Astrocyte of the cerebellum (primary cell): Measurements from ENCODE around the gene IL23A.
A peak's percentile ranks its signal among the peaks of the same experiment; 100 is the strongest.

ENCODE experiments used
- DNase-seq: peaks from one replicate; pipeline ENCODE4 v3.0.0-alpha.2; 2011; ENCODE audit warnings: low read depth
- H3K4me3 ChIP-seq: 2 replicates; pipeline ENCODE4 v1.5.1; 2011; ENCODE audit warnings: mild to moderate bottlenecking, low read depth, low read length, moderate library complexity
- in situ Hi-C: cut with HindIII; loops from 2 replicates; pipeline ENCODE4 v1.10.0; 2017; ENCODE audit warnings: low sequenced_read_pairs
- TF ChIP-seq, protein P1 (sequence below): IDR thresholded peaks from 2 replicates; pipeline ENCODE4 v1.5.1; 2012; ENCODE audit warnings: low read length, low read depth, moderate library complexity, mild to moderate bottlenecking; ENCODE audit errors: missing control alignments

IL23A gene, protein sequence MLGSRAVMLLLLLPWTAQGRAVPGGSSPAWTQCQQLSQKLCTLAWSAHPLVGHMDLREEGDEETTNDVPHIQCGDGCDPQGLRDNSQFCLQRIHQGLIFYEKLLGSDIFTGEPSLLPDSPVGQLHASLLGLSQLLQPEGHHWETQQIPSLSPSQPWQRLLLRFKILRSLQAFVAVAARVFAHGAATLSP

DNA sequence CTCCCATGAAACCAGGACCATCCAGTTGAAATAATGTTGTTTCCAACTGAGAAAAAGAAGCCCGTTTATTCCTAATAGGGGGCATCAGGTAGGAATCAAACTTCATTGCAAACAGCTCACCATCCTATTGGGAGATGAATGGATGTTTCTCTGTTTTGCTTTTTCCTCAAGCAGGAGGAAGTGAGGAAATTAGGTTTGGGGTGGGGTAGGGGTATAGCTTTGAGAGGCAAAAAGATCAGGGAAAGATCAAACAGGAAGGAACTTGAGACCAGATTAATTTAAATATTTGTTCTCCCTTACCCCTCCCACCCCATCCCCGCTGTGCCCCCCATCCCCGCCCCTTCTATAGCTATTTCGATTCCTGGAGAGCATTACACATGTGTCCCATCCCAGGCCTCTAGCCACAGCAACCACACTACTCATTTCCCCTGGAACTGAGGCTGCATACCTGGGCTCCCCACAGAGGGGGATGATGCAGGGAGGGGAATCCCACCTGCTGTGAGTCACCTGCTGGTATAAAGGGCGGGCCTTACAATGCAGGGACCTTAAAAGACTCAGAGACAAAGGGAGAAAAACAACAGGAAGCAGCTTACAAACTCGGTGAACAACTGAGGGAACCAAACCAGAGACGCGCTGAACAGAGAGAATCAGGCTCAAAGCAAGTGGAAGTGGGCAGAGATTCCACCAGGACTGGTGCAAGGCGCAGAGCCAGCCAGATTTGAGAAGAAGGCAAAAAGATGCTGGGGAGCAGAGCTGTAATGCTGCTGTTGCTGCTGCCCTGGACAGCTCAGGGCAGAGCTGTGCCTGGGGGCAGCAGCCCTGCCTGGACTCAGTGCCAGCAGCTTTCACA lies at the start of gene IL23A:
Gene IL23A (plus strand): TSS at position 577 of the 850 bp plus-strand sequence. CDS start 161 bp downstream, at position 738.
- peak; percentile 18 for DNase-seq
- in situ Hi-C loops, result no loop called here
- TF ChIP-seq, protein P1, sequence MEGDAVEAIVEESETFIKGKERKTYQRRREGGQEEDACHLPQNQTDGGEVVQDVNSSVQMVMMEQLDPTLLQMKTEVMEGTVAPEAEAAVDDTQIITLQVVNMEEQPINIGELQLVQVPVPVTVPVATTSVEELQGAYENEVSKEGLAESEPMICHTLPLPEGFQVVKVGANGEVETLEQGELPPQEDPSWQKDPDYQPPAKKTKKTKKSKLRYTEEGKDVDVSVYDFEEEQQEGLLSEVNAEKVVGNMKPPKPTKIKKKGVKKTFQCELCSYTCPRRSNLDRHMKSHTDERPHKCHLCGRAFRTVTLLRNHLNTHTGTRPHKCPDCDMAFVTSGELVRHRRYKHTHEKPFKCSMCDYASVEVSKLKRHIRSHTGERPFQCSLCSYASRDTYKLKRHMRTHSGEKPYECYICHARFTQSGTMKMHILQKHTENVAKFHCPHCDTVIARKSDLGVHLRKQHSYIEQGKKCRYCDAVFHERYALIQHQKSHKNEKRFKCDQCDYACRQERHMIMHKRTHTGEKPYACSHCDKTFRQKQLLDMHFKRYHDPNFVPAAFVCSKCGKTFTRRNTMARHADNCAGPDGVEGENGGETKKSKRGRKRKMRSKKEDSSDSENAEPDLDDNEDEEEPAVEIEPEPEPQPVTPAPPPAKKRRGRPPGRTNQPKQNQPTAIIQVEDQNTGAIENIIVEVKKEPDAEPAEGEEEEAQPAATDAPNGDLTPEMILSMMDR, result no peak
- H3K4me3 ChIP-seq, result no peak within 1 kb of the TSS

DNA sequence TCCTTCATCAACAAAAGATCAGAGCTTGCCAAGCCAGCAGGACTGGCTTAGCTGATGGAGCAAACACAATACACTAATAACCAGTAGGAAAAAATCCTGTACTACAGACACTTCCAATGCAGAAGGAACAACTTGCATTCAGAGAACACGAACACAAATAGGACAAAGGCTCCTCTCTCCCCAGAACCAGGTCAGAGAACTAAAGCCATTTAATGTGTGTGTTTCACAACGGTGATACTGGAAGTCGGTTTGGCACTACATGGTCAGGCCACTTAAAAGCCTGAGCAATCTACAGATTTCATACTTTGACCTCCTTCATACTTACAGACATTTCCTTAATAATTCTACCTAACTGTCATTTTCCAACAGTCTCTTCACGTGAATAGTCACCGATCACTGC lies 44.9 kb upstream of the IL23A start:
- no peak for DNase-seq
- TF ChIP-seq, protein P1, result no peak
- in situ Hi-C loops, result no loop called here
- no peak overlapping the region for H3K4me3 ChIP-seq

DNA sequence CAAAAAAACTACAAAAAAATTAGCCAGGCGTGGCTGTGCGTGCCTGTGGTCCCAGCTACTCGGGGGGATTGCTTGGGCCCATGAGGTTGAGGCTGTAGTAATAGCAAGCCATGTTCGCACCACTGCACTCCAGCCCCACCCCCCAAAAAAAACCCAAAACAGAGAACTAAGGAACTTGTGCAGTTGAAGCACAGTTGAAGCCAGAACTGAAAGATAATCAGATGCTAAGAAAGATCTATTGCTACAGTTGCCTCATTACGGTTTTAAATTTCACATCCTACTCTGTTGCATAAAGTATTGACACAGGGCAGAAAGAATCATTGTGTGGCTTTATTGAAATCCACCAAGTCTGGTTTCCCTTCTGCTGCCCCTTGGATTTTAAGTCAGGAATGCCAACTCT lies 42.4 kb upstream of the IL23A start:
- no peak for DNase-seq
- no peak overlapping the region for H3K4me3 ChIP-seq
- in situ Hi-C loops, result no loop called here
- TF ChIP-seq, protein P1, result no peak

DNA sequence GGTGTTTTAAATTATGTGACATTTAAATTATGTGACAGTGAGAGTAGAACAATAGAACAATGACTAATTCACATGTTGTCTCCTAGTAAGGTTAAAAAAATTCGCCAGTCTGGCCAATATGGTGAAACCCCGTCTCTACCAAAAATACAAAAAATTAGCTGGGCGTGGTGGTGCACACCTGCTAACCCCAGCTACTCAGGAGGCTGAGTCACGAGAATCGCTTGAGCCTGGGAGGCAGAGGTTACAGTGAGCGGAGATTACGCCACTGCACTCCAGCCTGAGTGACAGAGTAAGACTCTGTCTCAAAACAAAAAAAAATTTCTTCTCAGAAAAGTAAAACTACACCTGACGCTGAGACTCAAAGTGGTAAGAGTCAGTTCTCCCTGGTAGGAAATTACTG lies 41.3 kb upstream of the IL23A start:
- in situ Hi-C loops, result no loop called here
- TF ChIP-seq, protein P1, result no peak
- H3K4me3 ChIP-seq, result no peak overlapping the region
- no peak for DNase-seq

DNA sequence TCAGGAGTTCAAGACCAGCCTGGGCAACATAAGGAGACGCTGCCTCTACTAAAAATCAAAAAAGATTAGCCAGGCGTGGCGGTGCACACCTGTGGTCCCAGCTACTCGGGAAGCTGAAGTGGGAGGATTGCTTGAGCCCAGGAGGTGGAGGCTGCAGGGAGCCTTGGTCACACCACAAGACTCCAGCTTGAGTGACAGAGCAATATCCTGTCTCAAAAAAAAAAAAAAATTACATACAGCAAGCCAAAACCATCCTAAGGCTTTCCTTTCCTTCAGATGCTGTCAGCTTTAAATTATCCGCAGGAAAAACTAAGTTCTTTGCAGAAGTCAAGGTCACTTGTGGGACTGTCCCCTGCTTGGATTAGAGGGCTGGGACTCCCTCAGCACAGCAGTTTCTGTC lies 39.9 kb upstream of the IL23A start:
- no peak for DNase-seq
- peak overlapping the region; percentile 94 for H3K4me3 ChIP-seq
- in situ Hi-C loops, result no loop called here
- TF ChIP-seq, protein P1, result no peak

DNA sequence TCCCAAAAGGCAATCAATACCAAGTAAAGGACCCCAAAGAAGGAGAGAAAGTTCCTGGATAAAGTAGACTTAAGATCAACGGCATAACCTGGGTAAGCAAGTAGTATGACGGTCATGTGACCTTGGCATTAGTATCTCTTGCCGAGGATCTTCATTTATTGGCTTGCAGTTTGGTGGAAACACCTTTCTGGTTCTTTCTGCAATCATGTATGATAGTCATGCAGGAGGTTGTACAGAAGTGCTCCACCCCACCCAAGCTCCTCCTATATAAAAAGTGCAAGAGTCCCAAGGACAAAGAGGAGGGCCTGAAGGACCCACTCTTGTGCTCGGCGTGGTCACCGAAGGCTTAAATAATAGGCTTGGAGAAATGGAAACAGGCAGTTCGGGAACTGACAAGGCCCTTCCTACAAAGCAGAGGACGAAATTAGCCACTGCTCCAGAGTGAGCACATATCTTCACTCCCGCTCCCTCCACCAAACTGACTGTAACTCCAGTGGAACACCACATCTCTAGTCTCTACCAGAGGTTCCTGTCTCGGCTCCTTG lies 39.3 kb upstream of the IL23A start:
- in situ Hi-C loops, result no loop called here
- no peak for DNase-seq
- TF ChIP-seq, protein P1, result no peak
- H3K4me3 ChIP-seq, result peak overlapping the region; percentile 94
